ENCODE results near the gene ITIH5.

Gene ITIH5

DNA sequence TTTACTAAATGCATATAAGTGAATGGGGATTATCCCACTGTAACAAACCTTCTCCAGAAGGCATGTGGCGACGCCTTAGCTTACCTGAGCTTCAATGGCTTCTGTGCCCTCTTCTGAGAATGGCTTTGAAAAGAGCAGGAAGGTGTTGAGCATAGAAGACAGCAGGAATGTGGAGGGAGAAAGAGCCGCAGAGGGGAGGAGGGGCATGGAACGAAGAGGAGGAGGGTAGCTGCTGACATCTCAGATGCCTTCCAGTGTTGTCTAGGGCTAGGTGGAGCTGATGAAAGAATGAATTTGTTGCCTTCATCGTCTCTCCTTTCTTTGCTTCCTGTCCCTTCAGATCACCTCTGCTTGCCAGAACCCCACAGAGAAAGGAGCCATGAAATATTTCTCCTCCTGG is 86.2 kb downstream of the ITIH5 start:
- DNase-seq = no peak

- no peak for DNase-seq
Observed at GRCh38 chr10:7579681-7580080, 87.1 kb downstream of the ITIH5 start.

- no peak for DNase-seq
Observed at GRCh38 chr10:7577579-7577978, 89.2 kb downstream of the ITIH5 start.

DNA sequence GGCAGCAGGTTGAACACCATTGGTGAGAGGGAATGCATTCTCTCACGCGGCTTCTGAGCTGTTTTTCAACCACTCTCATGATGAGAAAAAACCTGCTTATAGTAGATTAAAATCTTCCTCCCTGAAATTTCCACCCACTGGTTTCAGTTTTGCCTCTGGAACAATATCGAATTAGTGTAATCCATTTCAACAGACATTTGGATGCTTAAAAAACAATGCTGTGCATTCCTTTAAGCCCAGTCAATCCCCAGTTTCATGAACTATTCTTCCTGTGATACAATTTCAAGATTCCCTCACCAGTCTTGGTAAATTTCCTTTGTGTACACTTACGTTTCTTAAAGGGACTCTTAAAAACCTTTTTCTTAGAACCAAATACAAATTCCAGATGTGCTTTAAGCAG is 89.6 kb downstream of the ITIH5 start:
- DNase-seq = no peak

GRCh38 chr10:7576340-7576739 is 90.4 kb downstream of the ITIH5 start:
- DNase-seq = no peak

DNA sequence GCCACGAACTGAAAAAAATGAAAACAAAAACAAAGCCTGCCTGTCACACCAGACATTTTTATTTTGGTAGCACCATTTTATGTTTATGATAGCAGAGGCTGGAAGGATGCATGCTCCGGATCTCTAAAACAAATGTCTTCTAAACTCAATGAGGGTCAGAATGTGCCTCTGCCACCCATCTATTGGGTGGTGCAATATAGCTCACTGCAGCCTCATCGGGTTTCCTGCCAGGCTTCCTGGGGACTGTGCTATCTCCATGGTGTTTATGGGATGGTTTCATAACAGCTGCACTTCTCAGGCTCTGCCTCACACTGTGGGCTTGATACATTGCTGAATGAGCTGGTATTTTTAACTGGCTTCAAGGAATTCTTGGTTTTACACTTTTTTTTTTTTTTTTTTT is 94.4 kb downstream of the ITIH5 start:
- DNase-seq = no peak

- no peak for DNase-seq
Observed at GRCh38 chr10:7571981-7572380, 94.8 kb downstream of the ITIH5 start.

GRCh38 chr10:7567911-7568620 is 98.7 kb downstream of the ITIH5 start:
- DNase-seq = no peak

DNA sequence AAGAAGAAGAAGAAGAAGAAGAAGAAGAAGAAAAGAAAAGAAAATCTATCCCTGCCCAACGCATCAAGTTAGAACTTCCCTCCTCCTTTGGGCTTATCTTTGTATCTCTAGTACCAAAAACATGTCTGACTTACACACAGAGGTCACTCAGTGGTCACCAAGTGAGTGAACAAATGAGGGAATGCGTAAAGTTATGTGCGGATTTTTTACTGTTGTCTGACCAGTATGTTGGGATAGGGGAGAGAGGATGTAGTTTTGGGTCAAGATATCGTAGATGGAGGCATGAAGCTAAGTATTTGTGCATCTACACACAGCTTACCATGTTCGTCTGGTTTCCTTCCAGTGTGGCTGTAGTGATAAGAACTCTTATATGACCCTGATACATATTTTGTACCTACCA is 99.9 kb downstream of the ITIH5 start:
- no peak for DNase-seq

- DNase-seq = no peak
Observed at GRCh38 chr10:7565871-7566270, 100.9 kb downstream of the ITIH5 start.

GRCh38 chr10:7563770-7564169 is 103.0 kb downstream of the ITIH5 start:
- no peak for DNase-seq

GRCh38 chr10:7563368-7563767 is 103.4 kb downstream of the ITIH5 start:
- no peak for DNase-seq

- DNase-seq = no peak
Observed at GRCh38 chr10:7561985-7562384, 104.8 kb downstream of the ITIH5 start.

- no peak for DNase-seq
Observed at GRCh38 chr10:7561216-7561893, 105.4 kb downstream of the ITIH5 start.

DNA sequence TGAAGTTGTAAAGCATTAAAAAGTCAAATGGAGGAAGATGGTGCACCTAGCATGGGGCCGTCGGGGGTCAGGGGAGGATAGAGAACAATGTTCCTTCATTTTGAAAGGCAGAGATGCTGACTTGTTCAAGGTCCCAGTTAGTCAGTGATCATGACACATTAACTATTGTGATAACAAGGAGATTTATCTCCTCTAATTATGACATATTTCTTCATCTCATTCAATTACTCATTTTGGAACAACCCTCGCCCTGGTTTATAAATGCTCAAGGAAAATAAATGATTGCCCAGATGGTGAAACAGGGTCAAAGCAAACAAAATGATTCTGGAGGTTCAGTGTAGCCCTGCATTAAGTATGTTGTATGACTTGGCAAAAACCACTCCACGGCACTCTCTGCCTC is 106.2 kb downstream of the ITIH5 start:
- DNase-seq = no peak

DNA sequence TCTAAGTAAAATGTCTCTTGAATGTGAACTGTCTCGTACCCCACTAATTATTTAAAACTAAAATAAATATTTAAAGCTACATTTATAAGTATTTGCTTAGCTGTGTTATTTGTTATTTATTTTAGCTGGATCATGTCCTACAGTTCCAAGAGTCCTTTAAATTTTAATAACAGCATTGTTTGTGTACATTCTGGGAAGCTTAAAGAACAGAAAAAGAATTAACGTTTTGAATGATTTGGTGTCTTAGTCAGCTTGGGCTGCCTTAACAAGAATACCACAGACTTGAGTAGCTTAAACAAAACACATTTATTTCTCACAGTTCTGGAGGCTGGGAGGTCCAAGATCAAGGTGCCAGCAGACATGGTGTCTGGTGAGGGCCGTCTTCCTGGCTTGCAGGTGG is 107.4 kb downstream of the ITIH5 start:
- DNase-seq = no peak

GRCh38 chr10:7558036-7558435 is 108.7 kb downstream of the ITIH5 start:
- DNase-seq = no peak

DNA sequence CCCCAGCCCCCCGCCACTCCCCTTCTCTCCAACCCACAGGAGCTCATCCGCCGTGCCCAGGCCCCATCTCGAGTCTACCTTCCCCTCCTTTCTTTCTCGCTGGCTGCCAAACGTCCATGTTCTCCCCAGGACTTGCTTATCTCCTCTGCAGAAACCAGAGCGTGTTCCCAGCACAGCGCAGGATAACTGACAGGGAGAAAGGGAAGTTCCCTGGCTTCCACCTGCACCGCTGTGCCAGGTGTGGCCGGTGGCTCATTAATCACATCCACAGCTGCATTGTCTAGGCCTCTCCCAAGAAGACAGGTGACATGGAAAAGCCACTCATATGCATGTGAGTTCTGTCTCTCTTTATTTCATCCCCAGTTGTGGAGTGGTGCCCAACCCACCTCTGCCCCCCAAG is 113.2 kb downstream of the ITIH5 start:
- no peak for DNase-seq

- DNase-seq = no peak
Observed at GRCh38 chr10:7551950-7552716, 114.6 kb downstream of the ITIH5 start.

DNA sequence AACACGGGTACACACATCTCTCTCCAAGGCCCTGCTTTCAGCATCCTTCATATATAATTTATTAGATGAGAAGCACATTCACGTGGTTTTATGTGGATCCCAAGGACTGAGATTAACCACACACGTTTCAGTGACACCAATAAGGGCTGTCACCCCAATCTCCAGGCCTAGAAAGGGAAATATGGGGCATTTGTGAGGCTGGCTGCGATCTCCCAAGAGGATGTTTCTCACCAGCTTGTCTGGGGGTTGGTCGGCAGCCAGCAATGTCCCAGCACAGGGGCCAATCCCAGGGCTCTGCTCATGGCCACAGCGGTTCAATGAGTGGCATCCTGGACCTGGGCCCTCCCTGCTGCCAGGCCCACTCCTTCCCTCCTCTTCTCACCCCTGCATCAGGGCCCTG is 115.5 kb downstream of the ITIH5 start:
- DNase-seq = no peak

GRCh38 chr10:7550013-7550412 is 116.8 kb downstream of the ITIH5 start:
- no peak for DNase-seq

DNA sequence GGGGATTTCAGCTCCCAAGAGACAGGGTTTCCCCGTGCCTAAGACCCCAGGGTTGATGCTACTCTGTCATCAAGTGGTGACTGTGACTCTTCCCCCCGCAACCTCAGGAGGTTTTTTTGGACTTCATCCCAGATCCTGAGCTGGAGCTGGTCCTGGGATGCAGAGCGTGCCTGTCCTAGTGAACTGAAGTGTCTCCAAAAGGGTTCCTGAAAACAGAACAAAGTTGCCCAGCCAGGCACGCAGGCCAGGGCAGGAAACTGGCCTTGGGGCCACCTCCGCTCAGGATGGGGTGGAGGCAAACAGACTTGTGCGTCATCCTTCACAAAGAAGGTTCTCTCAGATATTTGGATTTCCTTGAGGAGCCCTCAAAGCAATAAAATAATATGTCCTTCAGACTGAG is 118.9 kb downstream of the ITIH5 start:
- DNase-seq = no peak

GRCh38 chr10:7547206-7547605 is 119.6 kb downstream of the ITIH5 start:
- no peak for DNase-seq

- no peak for DNase-seq
Observed at GRCh38 chr10:7546385-7546967, 120.3 kb downstream of the ITIH5 start.

Data from NCI-H1436 treated with DMSO at 0.1 percent for 48 hours (cell line).